GM20000 (cell line): Measurements from ENCODE around the gene PPM1B.
"Not testable (repeated sequence)": the region's sequence is repeated elsewhere in the genome, so short reads cannot be mapped to it uniquely, and the experiment has no call there.

Source experiments
- DNase-seq: peaks from one replicate; pipeline ENCODE4 v3.0.0; 2012; ENCODE audit warnings: low spot score
- CTCF ChIP-seq: IDR thresholded peaks from 2 replicates; pipeline ENCODE4 v1.5.1; 2012; ENCODE audit warnings: mild to moderate bottlenecking, control low read depth; ENCODE audit errors: extremely low read depth, missing control alignments

PPM1B gene

DNA sequence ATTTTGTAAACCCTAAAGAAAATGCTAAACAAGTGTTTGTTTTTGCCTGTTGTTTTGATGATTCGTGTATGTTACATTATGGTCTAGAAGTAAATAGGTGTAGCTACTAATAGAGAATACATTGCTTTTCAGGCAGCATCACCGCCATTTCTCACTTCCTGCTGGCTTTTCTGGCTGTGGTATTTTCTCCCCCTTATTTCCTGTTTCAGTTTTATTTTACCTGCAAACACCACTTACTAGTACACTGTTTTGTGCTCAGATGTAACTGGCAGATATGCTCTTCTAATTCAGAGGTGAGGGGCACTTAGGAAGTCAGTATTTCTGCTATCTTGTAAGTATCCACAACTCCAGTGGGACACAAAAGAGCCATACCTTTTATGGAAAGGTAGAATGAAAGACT, 68.5 kb downstream of the PPM1B start:
- DNase-seq = peak; percentile 16
- no peak for TF ChIP-seq CTCF

GRCh38 chr2:44242904-44243303, 74.2 kb downstream of the PPM1B start:
- DNase-seq = no peak
- TF ChIP-seq CTCF = no peak

DNA sequence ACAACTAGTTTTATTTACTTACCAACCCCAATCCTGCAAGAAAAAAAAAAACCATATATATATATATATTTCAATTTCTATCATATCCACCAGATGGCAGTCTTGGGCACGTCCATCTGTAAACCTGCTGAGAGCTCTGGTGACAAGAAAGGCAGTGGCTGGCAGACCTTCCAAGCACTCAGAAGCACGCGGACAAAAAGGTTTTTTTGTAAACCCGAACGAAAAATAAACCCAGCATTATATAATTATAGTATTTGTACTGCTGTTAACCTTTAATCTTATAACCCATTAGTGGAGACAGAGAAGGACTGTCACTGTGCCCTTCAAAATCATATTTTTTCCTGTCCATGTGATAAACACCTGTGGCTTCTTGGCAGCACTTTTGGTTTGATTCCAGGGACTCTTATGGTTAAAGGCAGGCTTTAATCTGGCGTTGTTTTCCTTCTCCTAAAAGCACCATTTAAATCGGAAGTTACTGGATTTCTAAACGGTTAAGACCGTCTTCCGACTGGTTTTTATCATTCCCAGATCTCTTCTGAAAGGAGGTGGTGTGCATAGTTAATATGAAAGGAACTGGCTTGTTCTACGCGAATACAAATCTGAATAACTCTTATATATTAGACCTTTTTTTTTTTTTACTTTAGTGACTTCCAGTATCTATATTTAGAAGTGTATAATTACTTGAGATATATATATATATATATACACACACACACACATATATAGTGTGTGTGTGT, 75.6 kb downstream of the PPM1B start:
- DNase-seq = peak; percentile 63
- TF ChIP-seq CTCF = no peak

DNA sequence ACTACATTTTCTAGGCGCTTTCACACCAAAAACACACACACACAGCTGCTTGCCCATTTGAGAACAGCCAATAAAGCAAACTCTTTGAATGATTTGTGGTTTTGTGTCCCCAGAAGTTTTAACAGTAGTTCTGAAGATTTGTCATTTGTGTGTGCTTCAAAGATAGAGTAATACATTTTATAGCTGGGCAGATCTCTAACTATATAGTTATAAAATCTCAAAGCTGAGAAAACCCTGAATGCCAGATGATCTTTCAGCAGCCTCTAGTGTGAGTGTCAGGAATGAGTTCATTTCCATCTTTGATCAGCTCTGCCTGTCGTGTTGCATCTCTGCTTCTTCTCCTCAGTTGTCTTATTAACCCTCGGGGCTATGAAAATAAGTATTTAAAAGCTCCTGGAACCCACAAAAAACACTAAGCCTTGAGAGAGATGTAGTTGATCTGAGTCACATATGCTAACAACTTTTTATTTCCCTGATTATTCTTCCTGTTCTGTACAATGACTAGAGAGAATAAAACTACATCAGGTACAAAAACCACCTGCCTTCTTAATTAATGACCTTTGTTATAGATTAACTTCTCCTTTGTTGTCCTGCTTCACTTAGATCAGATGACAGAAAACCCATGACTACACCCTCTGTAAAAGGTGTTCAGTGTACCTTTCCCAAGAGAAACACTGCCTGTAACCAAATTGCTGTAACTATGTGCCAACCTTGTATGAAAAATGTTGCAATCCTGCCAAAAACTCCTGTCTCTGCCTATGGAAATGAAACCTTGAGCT, 76.6 kb downstream of the PPM1B start:
- no peak for DNase-seq

GRCh38 chr2:44246436-44246835, 77.8 kb downstream of the PPM1B start:
- TF ChIP-seq CTCF = no peak
- no peak for DNase-seq

More for the DNA sequence above, 76.6 kb downstream of the PPM1B start:
- TF ChIP-seq CTCF = no peak

DNA sequence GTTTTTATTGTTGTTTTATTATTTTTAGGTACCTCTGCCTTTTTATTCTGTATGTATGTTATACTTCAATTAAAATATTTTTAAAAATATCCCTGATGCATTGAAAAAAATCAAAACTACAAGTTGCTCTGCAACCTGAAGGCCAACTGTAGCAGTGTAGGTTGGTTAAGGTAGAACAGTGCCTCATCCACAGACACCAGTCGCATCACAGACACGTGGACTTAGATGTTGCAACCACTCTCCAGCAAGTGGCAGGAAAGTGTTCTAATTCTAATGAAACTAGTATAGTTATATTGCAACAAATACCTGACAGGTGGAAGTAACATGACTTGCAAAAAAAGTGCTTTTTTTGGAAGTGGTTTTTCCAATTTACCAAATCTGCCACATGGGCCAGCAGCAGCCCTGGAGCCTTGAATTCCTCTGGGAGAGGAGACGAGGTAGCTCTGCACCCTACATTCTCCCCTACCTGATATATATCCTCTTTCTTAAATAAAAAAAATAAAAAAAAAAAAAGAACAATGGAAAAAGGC, 78.2 kb downstream of the PPM1B start:
- no peak for TF ChIP-seq CTCF
- no peak for DNase-seq

DNA sequence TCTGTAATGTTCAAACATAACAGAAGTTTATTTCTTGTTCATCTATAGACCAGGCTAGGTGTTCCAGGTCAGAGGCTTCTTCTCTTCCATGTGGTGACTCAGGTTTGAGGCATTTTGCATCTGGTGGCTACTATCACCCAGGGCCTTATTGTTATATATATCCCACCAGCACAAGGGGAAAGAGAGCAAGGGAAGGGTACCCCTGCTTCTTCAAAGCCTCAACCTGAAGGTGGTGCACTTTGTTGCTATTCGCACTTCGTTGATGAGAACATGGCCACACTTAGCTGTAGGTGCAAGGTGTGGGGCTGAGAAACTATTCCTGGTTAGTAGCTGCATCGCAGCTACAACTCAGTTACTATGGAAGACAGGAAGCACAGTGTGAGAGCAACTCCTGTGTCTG, 79.2 kb downstream of the PPM1B start:
- no peak for DNase-seq
- no peak for TF ChIP-seq CTCF

GRCh38 chr2:44249269-44249668, 80.6 kb downstream of the PPM1B start:
- DNase-seq = not testable (repeated sequence)
